HuH-7 (cell line): ENCODE measurements around the gene SOX15.

ENCODE experiments used
- DNase-seq: peaks from one replicate; pipeline ENCODE4 v3.0.0; 2011; ENCODE audit warnings: low spot score

Gene SOX15

GRCh38 chr17:7577327-7578199 lies 12.3 kb downstream of the SOX15 start:
- DNase-seq, result no peak

DNA sequence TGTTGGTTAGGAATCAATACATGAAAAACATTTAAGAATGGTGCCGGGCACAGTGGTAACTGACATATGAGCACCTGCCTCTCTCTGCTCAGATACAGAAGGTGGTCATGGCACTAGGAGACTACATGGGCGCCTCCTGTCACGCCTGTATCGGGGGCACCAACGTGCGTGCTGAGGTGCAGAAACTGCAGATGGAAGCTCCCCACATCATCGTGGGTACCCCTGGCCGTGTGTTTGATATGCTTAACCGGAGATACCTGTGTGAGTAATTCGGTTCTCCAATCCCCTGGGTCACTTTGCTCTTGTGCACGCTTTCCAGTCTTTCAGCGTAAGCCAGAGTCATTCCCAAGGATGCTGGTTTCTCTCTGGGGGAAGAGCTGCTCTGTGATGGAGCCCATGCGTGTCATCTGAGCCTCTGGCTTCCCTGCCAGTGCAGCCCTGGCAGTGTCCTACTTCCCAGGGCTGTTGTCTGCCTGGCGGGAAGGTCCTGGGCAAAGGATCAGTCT lies 13.4 kb downstream of the SOX15 start:
- no peak for DNase-seq

- DNase-seq, result no peak
These were observed 13.9 kb downstream of the SOX15 start for GRCh38 chr17:7575959-7576358.

GRCh38 chr17:7575481-7575883 lies 14.4 kb downstream of the SOX15 start:
- DNase-seq, result no peak

DNA sequence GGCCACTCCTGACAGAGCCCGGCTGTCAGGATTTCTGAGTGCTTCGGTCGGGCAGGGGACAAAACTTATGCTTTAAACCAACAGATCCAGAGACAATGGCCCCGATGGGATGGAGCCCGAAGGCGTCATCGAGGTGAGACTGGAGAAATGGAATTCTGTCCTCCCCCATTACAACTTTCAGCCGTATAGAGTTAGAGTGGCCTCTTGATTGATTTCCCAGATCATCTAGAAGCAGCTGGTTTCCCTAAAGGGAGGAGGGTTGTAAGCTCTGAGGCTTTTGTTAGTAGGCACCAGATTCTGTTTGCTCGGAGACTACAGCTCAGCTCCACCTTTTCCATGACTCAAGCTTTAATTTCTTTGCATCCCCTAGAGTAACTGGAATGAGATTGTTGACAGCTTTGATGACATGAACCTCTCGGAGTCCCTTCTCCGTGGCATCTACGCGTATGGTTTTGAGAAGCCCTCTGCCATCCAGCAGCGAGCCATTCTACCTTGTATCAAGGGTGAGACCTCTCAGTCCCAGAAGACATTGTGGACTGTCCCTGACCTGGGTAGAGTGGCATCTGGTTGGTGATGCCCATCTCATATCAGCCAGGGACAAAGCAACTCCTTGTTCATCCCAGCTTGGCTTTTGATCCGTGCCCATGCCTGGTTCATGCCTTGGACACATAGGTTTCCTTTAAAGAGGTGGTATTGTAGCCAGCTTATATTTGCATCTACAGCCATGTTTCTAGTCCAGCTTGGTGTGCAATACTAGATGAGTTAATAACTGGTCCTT lies 15.5 kb downstream of the SOX15 start:
- no peak for DNase-seq

DNA sequence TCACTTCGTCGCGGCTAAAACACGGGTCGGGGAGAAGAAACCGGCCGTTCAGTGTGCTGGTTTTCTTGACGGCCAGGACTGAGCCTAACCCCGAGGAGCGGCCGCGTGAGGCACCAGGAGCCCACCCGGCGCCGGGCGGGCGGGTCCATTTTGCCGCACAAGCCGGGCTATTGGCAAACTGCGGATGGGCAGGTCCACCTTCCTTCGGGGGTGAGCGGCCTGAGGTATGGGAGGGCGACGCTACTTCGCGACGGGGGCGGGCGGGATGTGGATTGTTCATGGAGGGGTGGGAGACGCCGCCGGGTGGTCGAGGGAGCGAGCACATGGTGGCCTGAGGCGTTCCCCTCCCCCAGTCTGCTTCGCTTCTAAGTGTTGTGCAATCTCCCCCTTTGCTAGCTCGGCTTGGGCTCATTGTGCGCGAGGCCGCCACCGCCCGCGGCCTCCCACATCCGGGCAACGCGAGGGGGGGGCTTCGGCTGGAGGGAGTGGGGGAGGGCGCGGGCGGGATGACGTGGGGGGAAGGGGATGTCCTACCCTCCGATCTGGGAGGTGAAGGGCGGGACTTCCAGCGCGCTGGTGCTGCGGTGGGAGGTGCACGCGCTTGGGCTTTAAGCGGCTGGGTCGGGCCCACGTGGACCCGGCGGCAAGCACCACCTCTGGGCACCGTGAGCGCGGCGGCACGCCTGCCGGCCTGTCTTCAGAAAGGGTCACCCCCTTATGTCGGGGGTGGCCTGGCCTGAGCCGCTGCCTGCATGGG lies 16.4 kb downstream of the SOX15 start:
- DNase-seq, result peak; percentile 80

GRCh38 chr17:7572588-7573323 lies 17.1 kb downstream of the SOX15 start:
- peak; percentile 94 for DNase-seq

- DNase-seq, result no peak
These were observed 17.6 kb downstream of the SOX15 start for GRCh38 chr17:7572338-7572587.

GRCh38 chr17:7570351-7570750 lies 19.5 kb downstream of the SOX15 start:
- DNase-seq, result no peak

DNA sequence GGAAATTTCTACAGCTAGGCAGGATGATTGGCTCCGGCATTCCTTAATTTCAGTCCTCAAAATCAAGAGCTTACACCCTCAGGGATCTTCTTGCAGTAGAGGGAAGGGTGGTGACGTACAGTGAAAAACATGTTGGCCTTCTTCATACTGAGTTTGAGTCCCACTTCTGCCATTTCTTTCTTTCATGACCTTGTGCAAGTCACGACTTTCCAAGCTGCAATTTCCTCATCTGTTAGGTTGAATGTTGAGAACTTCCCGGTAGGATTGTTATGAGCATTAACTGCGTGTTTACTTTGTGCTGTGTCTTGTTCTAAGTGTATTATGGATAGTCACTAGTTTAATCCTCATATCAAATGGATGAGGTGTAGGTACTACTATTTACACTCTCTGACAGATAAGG lies 20.3 kb downstream of the SOX15 start:
- no peak for DNase-seq

DNA sequence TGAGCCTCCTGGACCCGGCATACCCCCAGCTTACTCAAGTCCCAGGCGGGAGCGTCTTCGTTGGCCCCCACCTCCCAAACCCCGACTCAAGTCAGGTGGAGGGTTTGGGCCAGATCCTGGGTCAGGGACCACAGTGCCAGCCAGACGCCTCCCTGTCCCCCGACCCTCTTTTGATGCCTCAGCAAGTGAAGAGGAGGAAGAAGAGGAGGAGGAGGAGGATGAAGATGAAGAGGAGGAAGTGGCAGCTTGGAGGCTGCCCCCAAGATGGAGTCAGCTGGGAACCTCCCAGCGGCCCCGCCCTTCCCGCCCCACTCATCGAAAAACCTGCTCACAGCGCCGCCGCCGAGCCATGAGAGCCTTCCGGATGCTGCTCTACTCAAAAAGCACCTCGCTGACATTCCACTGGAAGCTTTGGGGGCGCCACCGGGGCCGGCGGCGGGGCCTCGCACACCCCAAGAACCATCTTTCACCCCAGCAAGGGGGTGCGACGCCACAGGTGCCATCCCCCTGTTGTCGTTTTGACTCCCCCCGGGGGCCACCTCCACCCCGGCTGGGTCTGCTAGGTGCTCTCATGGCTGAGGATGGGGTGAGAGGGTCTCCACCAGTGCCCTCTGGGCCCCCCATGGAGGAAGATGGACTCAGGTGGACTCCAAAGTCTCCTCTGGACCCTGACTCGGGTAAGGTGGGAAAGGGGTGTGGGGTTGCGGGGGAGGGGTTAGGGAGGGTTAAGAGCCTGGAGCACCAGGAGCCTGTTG lies 26.6 kb downstream of the SOX15 start:
- no peak for DNase-seq

DNA sequence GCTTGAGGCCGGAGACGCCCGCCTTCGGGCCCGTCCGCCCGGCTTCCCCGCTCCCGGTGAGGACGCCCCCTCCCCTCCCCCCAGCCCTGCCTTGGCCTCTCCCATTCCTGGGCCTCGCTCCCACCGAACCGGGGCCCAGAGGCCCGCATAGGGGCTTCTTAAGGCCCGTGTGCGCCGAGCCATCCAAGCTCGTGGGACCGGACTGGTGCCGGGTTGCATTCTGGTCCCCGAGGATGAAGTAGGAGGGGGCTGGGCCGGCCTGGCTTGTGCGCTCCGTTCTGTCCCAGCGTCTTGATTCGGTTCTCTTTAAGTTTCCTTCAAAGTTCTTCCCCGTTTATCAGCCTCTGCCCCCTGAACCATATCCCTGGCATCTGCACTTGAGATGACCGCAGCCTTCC lies 27.7 kb downstream of the SOX15 start:
- no peak for DNase-seq

- peak; percentile 89 for DNase-seq
These were observed 28.2 kb downstream of the SOX15 start, which contains the start of gene SENP3 for GRCh38 chr17:7561589-7562207. Gene SENP3, plus strand, starts transcription at chr17:7561919. Its CDS starts 1,158 bp downstream, at chr17:7563077.

- peak; percentile 90 for DNase-seq
These were observed 28.8 kb downstream of the SOX15 start for GRCh38 chr17:7561028-7561575.

DNA sequence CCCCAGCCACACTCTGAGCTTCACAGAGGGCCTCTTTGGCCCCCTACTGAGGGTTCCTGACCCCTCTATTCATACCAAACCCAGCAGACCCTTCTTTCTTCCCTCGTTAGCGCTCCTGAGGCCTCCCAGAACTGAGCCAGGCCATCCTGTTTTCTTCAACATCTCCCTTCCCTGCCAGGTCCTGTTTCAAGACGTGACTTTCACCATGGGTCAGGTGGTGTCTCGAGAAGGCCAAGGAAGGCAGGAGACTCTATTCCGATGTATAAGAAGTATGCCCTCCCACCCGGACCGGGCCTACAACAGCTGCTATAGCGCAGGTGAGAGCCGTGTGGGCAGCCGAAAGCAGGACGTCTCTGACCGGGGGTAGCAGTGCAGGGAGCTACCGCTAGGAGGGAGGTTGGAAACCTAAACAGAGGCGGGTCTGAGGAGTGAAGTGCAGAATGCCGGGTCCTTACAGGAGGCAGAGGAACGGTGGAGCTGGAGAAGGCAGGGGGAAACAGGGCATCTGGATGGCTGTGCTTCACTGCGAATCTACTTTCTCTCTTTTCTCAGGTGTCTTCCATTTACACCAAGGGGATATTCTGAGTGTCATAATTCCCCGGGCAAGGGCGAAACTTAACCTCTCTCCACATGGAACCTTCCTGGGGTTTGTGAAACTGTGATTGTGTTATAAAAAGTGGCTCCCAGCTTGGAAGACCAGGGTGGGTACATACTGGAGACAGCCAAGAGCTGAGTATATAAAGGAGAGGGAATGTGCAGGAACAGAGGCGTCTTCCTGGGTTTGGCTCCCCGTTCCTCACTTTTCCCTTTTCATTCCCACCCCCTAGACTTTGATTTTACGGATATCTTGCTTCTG lies 29.5 kb downstream of the SOX15 start:
- DNase-seq, result peak; percentile 77

- DNase-seq, result no peak
These were observed 30.3 kb downstream of the SOX15 start for GRCh38 chr17:7559320-7560171.

- DNase-seq, result no peak
These were observed 31.2 kb downstream of the SOX15 start, which contains the start of gene TNFSF13 for GRCh38 chr17:7558544-7559319. Gene TNFSF13, plus strand, starts transcription at chr17:7558750. Its CDS starts 290 bp downstream, at chr17:7559040.
